Thyroid gland (tissue), 4 donors: ENCODE measurements around the gene CCDC78. TPM values are rescaled to one million over a fixed set of nuclear protein-coding genes. Genes with fewer than 3 reads are reported as not detected.

ENCODE experiments used
- DNase-seq, 2 donors: peaks; one replicate each; pipeline ENCODE4 v3.0.0-alpha.2; 2019
- H3K27ac ChIP-seq, 3 donors: fragments of 200-600 bp; sonication (generic); 1 replicate in 2 of 3; 2 replicates in 1 of 3; pipeline ENCODE4 v1.5.1; 2016 to 2019; ENCODE audit warnings: mild to moderate bottlenecking in 1 of 3, moderate library complexity in 1 of 3
- H3K27me3 ChIP-seq: fragments of 200-600 bp; sonication (generic); one replicate; pipeline ENCODE4 v1.5.1; 2019
- H3K36me3 ChIP-seq, 2 donors: fragments of 200-600 bp; sonication (generic); one replicate each; pipeline ENCODE4 v1.5.1; 2016 to 2019
- H3K4me1 ChIP-seq, 2 donors: fragments of 200-600 bp; sonication (generic); one replicate each; pipeline ENCODE4 v1.5.1; 2017 to 2019
- H3K4me3 ChIP-seq, 3 donors: fragments of 200-600 bp; sonication (generic); replicated peaks in 1 of 3; 1 replicate in 2 of 3; 2 replicates in 1 of 3; pipeline ENCODE4 v1.5.1; 2016; ENCODE audit warnings: mild to moderate bottlenecking in 1 of 3
- H3K9me3 ChIP-seq: fragments of 200-600 bp; sonication (generic); one replicate; pipeline ENCODE4 v1.5.1; 2017
- POLR2A ChIP-seq, 2 donors: fragments of 450-650 bp; IDR thresholded peaks; one replicate each; pipeline ENCODE4 v1.6.1; 2017; ENCODE audit warnings: antibody characterized with exemption in 2 of 2, mild to moderate bottlenecking in 2 of 2, moderate library complexity in 1 of 2
- WGBS, 2 donors: methylation state at CpG; one replicate each; pipeline ENCODE4 v1.1.5; 2017; 5-methylcytosine and 5-hydroxymethylcytosine counted together
- intact Hi-C: fragments of 100-400 bp; cut with DNase I; formaldehyde crosslinking; loops from one replicate; pipeline ENCODE4 v1.15.1; 2023
- total RNA-seq, 4 donors: library from RNA; depleted of rRNA; stranded (reverse); fragments of >200 nt; gene quantifications; one replicate each; pipeline ENCODE4 v1.2.3, GENCODE V29; 2016
- TF ChIP-seq, protein P1 (sequence below), 6 experiments: fragments of 200-600 bp in 3 of 6; fragments of 450-650 bp in 3 of 6; sonication (generic) in 3 of 6; IDR thresholded peaks; one replicate each; pipeline ENCODE4 v1.5.1; 2016 to 2019; ENCODE audit warnings: antibody characterized with exemption in 6 of 6, mild to moderate bottlenecking in 2 of 6, inconsistent platforms in 1 of 6, moderate library complexity in 1 of 6

The CCDC78 gene
- total RNA-seq, 4 donors from 2014 or later = 0.27 TPM; not detected in 3

DNA sequence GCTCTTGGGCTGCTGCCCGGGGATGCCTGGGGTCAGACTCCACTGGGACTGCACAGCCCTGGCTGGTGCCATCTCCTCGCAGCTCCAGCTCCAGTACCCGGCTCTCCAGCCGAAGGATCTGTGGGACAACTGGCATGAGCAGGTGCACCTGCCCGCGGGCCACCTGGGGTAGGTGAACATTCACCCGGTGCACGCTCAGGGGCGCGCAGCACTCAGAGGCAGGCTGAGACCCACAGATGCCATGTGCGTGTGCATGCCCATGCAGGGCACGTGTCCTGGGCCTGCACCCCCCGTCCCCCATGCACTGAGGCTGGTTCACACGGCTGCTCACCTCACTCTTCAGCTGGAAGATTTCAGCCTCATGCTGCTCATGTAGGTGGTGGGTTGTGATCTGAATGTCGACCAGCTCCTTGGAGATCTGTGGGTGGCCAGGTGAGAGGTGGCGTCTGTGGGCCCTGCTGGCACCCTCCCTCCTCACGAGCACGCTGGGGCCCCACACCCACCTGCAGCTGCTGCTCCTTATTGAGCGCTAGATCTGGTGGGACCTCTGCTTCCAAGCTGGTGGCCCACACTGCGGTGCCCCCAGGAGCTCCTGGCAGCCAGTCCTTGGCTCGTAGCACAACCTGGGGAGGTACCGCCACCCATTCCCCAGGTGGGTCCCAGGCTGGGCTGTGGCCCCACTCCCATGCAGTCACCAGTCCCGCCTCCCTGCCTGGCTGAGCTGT, 618 bp downstream of the CCDC78 start:
- no peak overlapping the region for H3K27ac ChIP-seq
- H3K4me3 ChIP-seq = no peak overlapping the region
- no peak for DNase-seq
- no peaks in the 10 kb centered on the region for H3K9me3 ChIP-seq
- 54 to 63% methylated on average over 4 to 5 of the region's 23 CpGs for WGBS, 2 donors
- peaks cover 29 to 36% of the 10 kb centered on the region in 2 donors for H3K4me1 ChIP-seq
- intact Hi-C loops = no loop called here
- no peaks in the 10 kb centered on the region for H3K36me3 ChIP-seq
- H3K27me3 ChIP-seq = no peaks in the 10 kb centered on the region
- no peak for TF ChIP-seq POLR2A (IDR thresholded peaks at IDR 0.05)
- TF ChIP-seq, protein P1, sequence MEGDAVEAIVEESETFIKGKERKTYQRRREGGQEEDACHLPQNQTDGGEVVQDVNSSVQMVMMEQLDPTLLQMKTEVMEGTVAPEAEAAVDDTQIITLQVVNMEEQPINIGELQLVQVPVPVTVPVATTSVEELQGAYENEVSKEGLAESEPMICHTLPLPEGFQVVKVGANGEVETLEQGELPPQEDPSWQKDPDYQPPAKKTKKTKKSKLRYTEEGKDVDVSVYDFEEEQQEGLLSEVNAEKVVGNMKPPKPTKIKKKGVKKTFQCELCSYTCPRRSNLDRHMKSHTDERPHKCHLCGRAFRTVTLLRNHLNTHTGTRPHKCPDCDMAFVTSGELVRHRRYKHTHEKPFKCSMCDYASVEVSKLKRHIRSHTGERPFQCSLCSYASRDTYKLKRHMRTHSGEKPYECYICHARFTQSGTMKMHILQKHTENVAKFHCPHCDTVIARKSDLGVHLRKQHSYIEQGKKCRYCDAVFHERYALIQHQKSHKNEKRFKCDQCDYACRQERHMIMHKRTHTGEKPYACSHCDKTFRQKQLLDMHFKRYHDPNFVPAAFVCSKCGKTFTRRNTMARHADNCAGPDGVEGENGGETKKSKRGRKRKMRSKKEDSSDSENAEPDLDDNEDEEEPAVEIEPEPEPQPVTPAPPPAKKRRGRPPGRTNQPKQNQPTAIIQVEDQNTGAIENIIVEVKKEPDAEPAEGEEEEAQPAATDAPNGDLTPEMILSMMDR (IDR thresholded peaks at IDR 0.05) = no peak

DNA sequence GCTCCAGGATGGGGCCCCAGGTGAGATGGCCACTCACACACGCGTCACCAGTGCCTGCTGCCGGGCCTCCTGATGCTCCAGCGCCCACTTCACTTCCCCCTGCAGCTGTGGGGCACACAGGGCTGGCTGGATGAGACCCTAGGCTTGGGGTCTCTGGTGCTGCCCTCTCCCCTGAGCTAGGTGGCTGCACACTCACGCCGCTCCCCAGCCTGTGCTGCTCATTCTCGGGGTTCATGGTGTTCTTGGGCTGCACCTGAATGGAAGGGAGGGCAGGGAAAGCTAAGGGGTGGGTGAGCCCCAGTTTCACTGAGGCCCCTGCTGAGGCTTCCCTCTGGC, 1.2 kb downstream of the CCDC78 start:
- Histone ChIP-seq H3K4me3 (no peak overlapping the region), H3K4me1 (peaks cover 34 to 41% of the 10 kb centered on the region in 2 donors), H3K27me3 (no peaks in the 10 kb centered on the region), H3K36me3 (no peaks in the 10 kb centered on the region), H3K9me3 (no peaks in the 10 kb centered on the region), H3K27ac (no peak overlapping the region)
- TF ChIP-seq, protein P1 (IDR thresholded peaks at IDR 0.05) = no peak
- no peak for TF ChIP-seq POLR2A (IDR thresholded peaks at IDR 0.05)
- intact Hi-C loops = no loop called here
- 68% methylated on average over 5 of the region's 7 CpGs; no CpG with 5 or more reads in 1 of the 2 donors for WGBS, 2 donors
- DNase-seq = no peak

DNA sequence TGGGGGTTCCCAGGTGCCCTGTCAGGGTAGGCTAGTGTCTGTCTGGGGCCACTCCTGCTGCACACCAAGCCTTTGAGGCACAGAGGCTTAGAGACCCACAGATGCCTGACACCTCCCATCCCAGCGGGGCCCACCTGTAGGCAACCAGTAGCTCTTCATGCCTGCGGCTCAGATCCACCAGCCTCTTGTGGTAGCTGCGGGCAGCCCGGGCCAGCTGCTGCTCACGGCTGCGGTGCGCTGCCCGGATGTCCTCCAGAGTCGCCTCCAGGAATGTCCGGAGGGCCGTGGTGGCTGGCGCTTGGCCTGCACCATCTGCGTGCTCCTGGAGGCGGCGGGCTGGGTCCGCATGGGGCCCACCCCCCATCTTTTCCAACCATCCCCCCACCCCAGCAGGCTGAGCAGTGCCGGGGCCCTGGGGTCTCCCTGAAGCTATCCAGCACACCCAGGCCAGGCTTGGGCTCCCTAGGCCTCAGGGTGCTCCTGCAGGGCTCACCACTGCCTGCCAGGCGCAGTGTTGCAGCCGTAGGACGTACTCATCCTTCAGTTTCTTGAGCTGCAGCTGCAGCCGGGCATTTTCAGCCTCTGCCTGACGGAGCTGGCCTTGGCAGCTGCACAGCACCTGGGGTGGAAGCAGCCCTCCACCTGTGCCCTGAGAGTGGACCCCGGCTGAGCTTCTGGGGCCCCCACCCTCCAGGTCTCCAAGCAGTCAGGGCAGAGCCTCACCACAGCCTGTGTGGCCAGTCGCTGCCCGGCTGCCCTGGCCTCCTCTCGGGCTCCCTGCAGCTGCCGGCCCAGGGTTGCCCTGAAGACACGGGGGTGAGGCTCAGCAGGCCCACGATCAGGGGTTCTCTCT, 1.8 kb downstream of the CCDC78 start:
- WGBS, 2 donors = 76 to 77% methylated on average over 12 to 15 of the region's 29 CpGs
- intact Hi-C loops = no loop called here
- H3K4me1 ChIP-seq = peaks cover 37 to 45% of the 10 kb centered on the region in 2 donors
- H3K36me3 ChIP-seq = no peaks in the 10 kb centered on the region
- no peak overlapping the region for H3K27ac ChIP-seq
- no peak overlapping the region for H3K4me3 ChIP-seq
- no peak for DNase-seq
- H3K27me3 ChIP-seq = no peaks in the 10 kb centered on the region
- TF ChIP-seq POLR2A (IDR thresholded peaks at IDR 0.05) = no peak
- TF ChIP-seq, protein P1 (IDR thresholded peaks at IDR 0.05) = no peak
- H3K9me3 ChIP-seq = no peaks in the 10 kb centered on the region

DNA sequence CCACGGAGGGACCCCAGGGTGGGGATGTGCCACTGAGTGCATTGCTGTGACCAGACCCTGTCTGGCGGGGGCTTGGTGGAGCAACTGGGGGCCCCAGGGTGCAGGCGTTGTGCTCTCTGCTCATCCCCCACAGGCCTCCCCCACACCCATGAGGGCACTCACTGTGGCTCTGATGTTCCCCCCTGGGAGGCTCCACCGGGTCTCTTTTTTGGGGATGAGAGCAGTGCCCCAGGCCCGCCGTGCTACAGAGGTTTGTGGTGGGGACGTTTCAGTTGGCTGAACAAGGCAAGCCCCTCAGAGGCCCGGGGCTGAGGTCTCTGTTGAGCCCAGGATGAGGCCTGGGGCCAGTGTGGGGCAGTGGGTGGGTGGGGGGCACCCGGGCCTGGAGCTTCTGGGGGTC, 2.5 kb downstream of the CCDC78 start:
- H3K9me3 ChIP-seq = no peaks in the 10 kb centered on the region
- H3K4me3 ChIP-seq = no peak overlapping the region
- no peak for DNase-seq
- peaks cover 33 to 49% of the 10 kb centered on the region in 2 donors for H3K4me1 ChIP-seq
- no peak overlapping the region for H3K27ac ChIP-seq
- no peak for TF ChIP-seq POLR2A (IDR thresholded peaks at IDR 0.05)
- TF ChIP-seq, protein P1 (IDR thresholded peaks at IDR 0.05) = no peak
- no peaks in the 10 kb centered on the region for H3K36me3 ChIP-seq
- 90 to 94% methylated on average over 2 to 6 of the region's 9 CpGs for WGBS, 2 donors
- intact Hi-C loops = no loop called here
- H3K27me3 ChIP-seq = no peaks in the 10 kb centered on the region
